Naive thymus-derived CD4-positive, alpha-beta T cell (primary cell): Measurements from ENCODE around the gene CNTN5. TPM values are rescaled to one million over a fixed set of nuclear protein-coding genes. Genes with fewer than 3 reads are reported as not detected.

Source experiments
- ATAC-seq: fragments of 150-1000 bp; cut with Tn5 transposase; 2 replicates; pipeline ENCODE4 v1.10.0; 2021; ENCODE audit warnings: mild to moderate bottlenecking, moderate library complexity
- CTCF ChIA-PET: fragments of 350-600 bp; sonication (Branson Sonifier 250); formaldehyde crosslinking; loops from one replicate; lab custom pipeline; 2021; ENCODE audit warnings: antibody characterized with exemption; lab: Charles Lee
- POLR2A ChIA-PET: fragments of 350-600 bp; sonication (Branson Sonifier 250); formaldehyde crosslinking; loops from one replicate; lab custom pipeline; 2021; ENCODE audit warnings: antibody characterized with exemption, inconsistent platforms; lab: Charles Lee
- DNase-seq, 9 donors: peaks; one replicate each; pipeline versions ENCODE4 v3.0.0 to v3.0.0-alpha.2; 2020 to 2022; ENCODE audit warnings: mixed read lengths in 1 of 9
- H3K27ac ChIP-seq: one replicate; pipeline ENCODE4 v1.7.0; 2013; ENCODE audit warnings: mild to moderate bottlenecking, low read depth, low read length, moderate library complexity
- H3K27me3 ChIP-seq, 2 donors: one replicate each; pipeline ENCODE4 v1.7.0; 2013; ENCODE audit warnings: low read length in 2 of 2, mild to moderate bottlenecking in 2 of 2, moderate library complexity in 2 of 2; ENCODE audit not compliant: control insufficient read depth in 2 of 2, insufficient read depth in 2 of 2
- H3K36me3 ChIP-seq, 3 experiments: 1 replicate in 2 of 3; 2 replicates in 1 of 3; pipeline ENCODE4 v1.7.0; 2013; ENCODE audit warnings: low read length in 3 of 3, mild to moderate bottlenecking in 3 of 3, moderate library complexity in 1 of 3; ENCODE audit not compliant: insufficient read depth in 3 of 3, control insufficient read depth in 2 of 3
- H3K4me1 ChIP-seq, 2 donors: one replicate each; pipeline ENCODE4 v1.7.0; 2013; ENCODE audit warnings: low read length in 2 of 2, mild to moderate bottlenecking in 2 of 2, moderate library complexity in 1 of 2; ENCODE audit not compliant: control insufficient read depth in 2 of 2, insufficient read depth in 2 of 2
- H3K4me3 ChIP-seq: 2 replicates; pipeline ENCODE4 v1.7.0; 2013; ENCODE audit warnings: mild to moderate bottlenecking, low read length
- H3K9me3 ChIP-seq, 3 experiments: 1 replicate in 2 of 3; 2 replicates in 1 of 3; pipeline ENCODE4 v1.7.0; 2013; ENCODE audit warnings: low read length in 3 of 3; ENCODE audit not compliant: control insufficient read depth in 2 of 3
- H3K27ac Mint-ChIP-seq, 9 donors: one replicate each; pipeline ENCODE4 v1.8.0; 2020 to 2022; ENCODE audit warnings: mixed read lengths in 9 of 9, mild to moderate bottlenecking in 8 of 9, moderate library complexity in 5 of 9, inconsistent platforms in 2 of 9
- H3K27me3 Mint-ChIP-seq, 5 donors: one replicate each; pipeline ENCODE4 v1.8.0; 2021 to 2022; ENCODE audit warnings: mixed read lengths in 5 of 5, mild to moderate bottlenecking in 1 of 5
- H3K36me3 Mint-ChIP-seq, 5 donors: one replicate each; pipeline ENCODE4 v1.8.0; 2020 to 2022; ENCODE audit warnings: mixed read lengths in 5 of 5, mild to moderate bottlenecking in 3 of 5, inconsistent platforms in 1 of 5
- H3K4me1 Mint-ChIP-seq, 7 donors: one replicate each; pipeline ENCODE4 v1.8.0; 2020 to 2022; ENCODE audit warnings: mixed read lengths in 7 of 7, mild to moderate bottlenecking in 3 of 7, inconsistent platforms in 1 of 7
- H3K4me3 Mint-ChIP-seq, 10 donors: one replicate each; pipeline ENCODE4 v1.8.0; 2020 to 2022; ENCODE audit warnings: mild to moderate bottlenecking in 10 of 10, mixed read lengths in 10 of 10, moderate library complexity in 6 of 10, inconsistent platforms in 2 of 10
- H3K9me3 Mint-ChIP-seq, 11 donors: one replicate each; pipeline ENCODE4 v1.8.0; 2020 to 2022; ENCODE audit warnings: mixed read lengths in 11 of 11, mild to moderate bottlenecking in 4 of 11, inconsistent platforms in 1 of 11, moderate library complexity in 1 of 11
- intact Hi-C, 2 donors: fragments of 100-400 bp; cut with micrococcal nuclease; formaldehyde crosslinking; loops; one replicate each; pipeline ENCODE4 v1.15.1; 2023
- polyA plus RNA-seq, 2 donors: library from polyadenylated mRNA; unstranded; fragments of 300-500 nt; fragmentation: Illumina TruSeq; gene quantifications; one replicate each; pipeline ENCODE4 v1.2.3, GENCODE V29; 2021
- total RNA-seq, 6 experiments: library from RNA in 5 of 6; stranded (reverse) in 5 of 6; gene quantifications; 1 replicate in 5 of 6; 2 replicates in 1 of 6; pipeline ENCODE4 v1.2.3 and lab custom pipeline; 2021 to 2026

Gene CNTN5
- total and polyA plus RNA-seq, 7 experiments from 2014 or later: not detected

DNA sequence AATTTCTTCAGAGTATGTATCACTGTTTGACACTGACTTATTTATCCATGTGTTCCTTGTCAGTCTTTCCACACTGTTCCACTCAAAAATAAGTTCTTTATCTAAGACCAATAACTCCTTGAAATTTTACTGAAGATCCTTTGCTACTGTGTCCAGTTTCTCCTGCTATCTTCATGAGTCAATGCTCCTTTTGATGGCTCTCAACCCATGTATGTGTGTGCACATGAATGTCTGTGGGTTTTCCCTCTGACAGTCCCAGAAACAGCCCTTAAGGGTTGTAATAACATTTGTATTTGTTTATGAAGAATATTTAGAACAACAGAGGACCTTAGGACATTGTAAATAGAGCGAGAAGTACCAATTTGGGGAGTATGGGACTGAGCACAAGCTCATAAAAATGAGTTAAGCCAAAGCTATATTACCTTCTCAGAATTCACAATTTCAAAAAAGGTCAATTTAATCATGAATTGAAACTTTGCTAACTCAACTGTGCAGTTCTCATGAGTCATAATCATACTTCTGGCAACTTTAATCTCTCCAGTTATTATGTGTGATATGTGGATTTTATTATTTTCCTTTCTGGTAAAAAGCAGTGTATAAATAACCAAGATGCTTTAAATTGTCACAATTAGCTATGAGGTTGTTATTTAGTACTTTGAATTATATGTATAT is 533.6 kb downstream of the CNTN5 start:
- Histone ChIP-seq H3K4me3 (no peak overlapping the region), H3K9me3 (no peaks in the 10 kb centered on the region), H3K27me3 (no peaks in the 10 kb centered on the region), H3K27ac (no peak overlapping the region), H3K36me3 (no peaks in the 10 kb centered on the region), H3K4me1 (no peaks in the 10 kb centered on the region)
- Mint-ChIP-seq H3K27me3 (no peaks in the 10 kb centered on the region), H3K9me3 (peaks cover 0 to 12% (median 0%) of the 10 kb centered on the region in 11 donors), H3K4me3 (no peak overlapping the region), H3K4me1 (no peaks in the 10 kb centered on the region), H3K27ac (no peak overlapping the region), H3K36me3 (no peaks in the 10 kb centered on the region)
- ATAC-seq: no peak
- POLR2A ChIA-PET: no interaction called here
- CTCF ChIA-PET: no interaction called here
- no peak for DNase-seq
- intact Hi-C loops: no loop called here

DNA sequence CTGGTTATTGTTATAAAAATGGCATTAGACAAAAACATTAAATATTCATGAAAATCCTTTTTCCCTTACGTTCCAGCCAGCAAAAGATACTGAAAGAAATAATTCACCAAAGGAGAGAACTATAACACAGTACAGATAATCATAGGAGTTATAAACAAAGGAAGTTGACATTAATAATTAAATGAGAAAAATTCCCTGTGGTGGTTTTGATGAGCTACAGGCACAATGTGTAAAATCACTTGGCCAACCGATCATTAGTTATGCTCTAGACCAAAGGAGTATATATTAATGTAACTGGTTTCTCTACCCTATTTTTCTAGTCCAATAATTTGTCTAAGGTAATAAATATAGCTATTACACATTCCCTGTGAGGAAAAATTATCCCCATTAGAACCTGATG is 534.7 kb downstream of the CNTN5 start:
- no peak overlapping the region for H3K4me3 Mint-ChIP-seq
- H3K27ac Mint-ChIP-seq: no peak overlapping the region
- ATAC-seq: no peak
- H3K4me1 Mint-ChIP-seq: no peaks in the 10 kb centered on the region
- no peaks in the 10 kb centered on the region for H3K4me1 ChIP-seq
- H3K27me3 ChIP-seq: no peaks in the 10 kb centered on the region
- no peak overlapping the region for H3K4me3 ChIP-seq
- no peaks in the 10 kb centered on the region for H3K9me3 ChIP-seq
- H3K27ac ChIP-seq: no peak overlapping the region
- CTCF ChIA-PET: no interaction called here
- no peaks in the 10 kb centered on the region for H3K36me3 ChIP-seq
- no peaks in the 10 kb centered on the region for H3K27me3 Mint-ChIP-seq
- POLR2A ChIA-PET: no interaction called here
- intact Hi-C loops: no loop called here
- no peak for DNase-seq
- H3K9me3 Mint-ChIP-seq: peaks cover 0 to 15% (median 0%) of the 10 kb centered on the region in 11 donors
- H3K36me3 Mint-ChIP-seq: no peaks in the 10 kb centered on the region

DNA sequence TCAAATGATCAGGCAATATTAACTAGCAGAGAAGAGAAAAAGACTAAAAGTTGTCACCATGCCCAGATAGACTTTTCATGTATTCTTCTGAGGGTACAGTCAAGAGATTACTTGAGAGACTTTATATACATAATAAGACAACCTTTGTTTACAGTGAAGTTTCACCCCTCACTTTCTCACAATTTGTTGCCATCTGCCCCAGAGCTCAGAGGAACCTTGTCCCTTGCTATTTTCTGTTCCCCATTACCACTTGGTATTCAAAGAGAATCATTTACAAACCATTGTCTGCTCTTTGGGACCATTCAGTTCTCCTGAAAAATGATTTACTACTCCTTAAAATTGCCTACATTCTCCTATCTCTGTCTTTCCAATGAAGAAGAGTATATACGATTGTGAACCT is 544.6 kb downstream of the CNTN5 start:
- Mint-ChIP-seq H3K27me3 (no peaks in the 10 kb centered on the region), H3K4me1 (no peaks in the 10 kb centered on the region), H3K4me3 (no peak overlapping the region), H3K36me3 (no peaks in the 10 kb centered on the region), H3K9me3 (peaks cover 0 to 21% (median 5%) of the 10 kb centered on the region in 11 donors), H3K27ac (no peak overlapping the region)
- DNase-seq: no peak
- no peaks in the 10 kb centered on the region for H3K27me3 ChIP-seq
- CTCF ChIA-PET: no interaction called here
- POLR2A ChIA-PET: no interaction called here
- intact Hi-C loops: no loop called here
- H3K4me3 ChIP-seq: no peak overlapping the region
- no peaks in the 10 kb centered on the region for H3K9me3 ChIP-seq
- H3K27ac ChIP-seq: no peak overlapping the region
- H3K4me1 ChIP-seq: no peaks in the 10 kb centered on the region
- H3K36me3 ChIP-seq: no peaks in the 10 kb centered on the region
- no peak for ATAC-seq

DNA sequence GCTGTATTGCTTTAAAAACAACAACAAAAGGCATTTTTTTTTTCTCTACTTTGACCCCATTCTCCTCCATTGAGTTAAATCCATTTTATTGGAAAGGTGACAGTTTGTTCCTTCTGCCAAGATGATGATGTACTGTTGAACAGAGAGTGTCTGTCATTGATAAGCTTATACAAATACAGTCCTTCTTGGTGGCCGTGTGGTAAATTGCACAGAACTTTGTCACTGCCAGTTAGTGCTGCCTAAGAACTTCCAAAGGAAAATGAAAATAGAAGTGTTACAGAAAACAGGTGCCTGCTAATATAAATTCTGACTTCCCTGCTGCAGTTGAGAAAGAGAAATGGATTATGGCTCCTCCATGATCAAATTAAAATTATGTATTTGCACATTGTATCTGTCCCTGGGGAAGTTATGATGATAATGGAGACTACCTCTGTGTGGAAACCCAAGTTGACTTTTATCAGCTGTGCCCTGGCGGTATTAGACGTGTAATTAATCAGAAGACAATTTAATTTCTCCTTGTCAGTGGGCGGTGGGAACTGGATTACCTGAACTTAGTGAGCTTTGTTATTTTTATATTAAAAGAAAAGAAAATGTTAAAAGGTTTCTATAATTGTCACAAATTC is 546.7 kb downstream of the CNTN5 start:
- peaks cover 2 to 14% (median 6%) of the 10 kb centered on the region in 11 donors for H3K9me3 Mint-ChIP-seq
- ATAC-seq: no peak
- no peaks in the 10 kb centered on the region for H3K27me3 ChIP-seq
- no peaks in the 10 kb centered on the region for H3K4me1 ChIP-seq
- no peak overlapping the region for H3K4me3 ChIP-seq
- no peaks in the 10 kb centered on the region for H3K36me3 ChIP-seq
- POLR2A ChIA-PET: no interaction called here
- CTCF ChIA-PET: no interaction called here
- H3K4me3 Mint-ChIP-seq: no peak overlapping the region
- no peaks in the 10 kb centered on the region for H3K36me3 Mint-ChIP-seq
- H3K27ac Mint-ChIP-seq: no peak overlapping the region
- H3K9me3 ChIP-seq: no peaks in the 10 kb centered on the region
- no peaks in the 10 kb centered on the region for H3K4me1 Mint-ChIP-seq
- no peak overlapping the region for H3K27ac ChIP-seq
- no peak for DNase-seq
- intact Hi-C loops: no loop called here
- no peaks in the 10 kb centered on the region for H3K27me3 Mint-ChIP-seq

- Histone ChIP-seq H3K36me3 (no peaks in the 10 kb centered on the region), H3K27ac (no peak overlapping the region), H3K4me1 (no peaks in the 10 kb centered on the region), H3K4me3 (no peak overlapping the region), H3K9me3 (no peaks in the 10 kb centered on the region), H3K27me3 (no peaks in the 10 kb centered on the region)
- peaks cover 0 to 7% (median 4%) of the 10 kb centered on the region in 11 donors for H3K9me3 Mint-ChIP-seq
- no peak for ATAC-seq
- intact Hi-C loops: no loop called here
- H3K4me3 Mint-ChIP-seq: no peak overlapping the region
- H3K27me3 Mint-ChIP-seq: no peaks in the 10 kb centered on the region
- POLR2A ChIA-PET: no interaction called here
- no peaks in the 10 kb centered on the region for H3K4me1 Mint-ChIP-seq
- no peak for DNase-seq
- CTCF ChIA-PET: no interaction called here
- no peak overlapping the region for H3K27ac Mint-ChIP-seq
- H3K36me3 Mint-ChIP-seq: no peaks in the 10 kb centered on the region
These were observed 548.1 kb downstream of the CNTN5 start for GRCh38 chr11:99568808-99569207.

GRCh38 chr11:99571094-99571493 is 550.3 kb downstream of the CNTN5 start:
- Mint-ChIP-seq H3K9me3 (peaks cover 3 to 20% (median 9%) of the 10 kb centered on the region in 11 donors), H3K36me3 (no peaks in the 10 kb centered on the region), H3K4me1 (no peaks in the 10 kb centered on the region), H3K27ac (no peak overlapping the region), H3K27me3 (no peaks in the 10 kb centered on the region), H3K4me3 (no peak overlapping the region)
- Histone ChIP-seq H3K36me3 (no peaks in the 10 kb centered on the region), H3K27me3 (no peaks in the 10 kb centered on the region), H3K4me3 (no peak overlapping the region), H3K9me3 (no peaks in the 10 kb centered on the region), H3K27ac (no peak overlapping the region), H3K4me1 (no peaks in the 10 kb centered on the region)
- DNase-seq (no peak), ATAC-seq (no peak)
- intact Hi-C loops: no loop called here
- POLR2A ChIA-PET: no interaction called here
- CTCF ChIA-PET: no interaction called here

DNA sequence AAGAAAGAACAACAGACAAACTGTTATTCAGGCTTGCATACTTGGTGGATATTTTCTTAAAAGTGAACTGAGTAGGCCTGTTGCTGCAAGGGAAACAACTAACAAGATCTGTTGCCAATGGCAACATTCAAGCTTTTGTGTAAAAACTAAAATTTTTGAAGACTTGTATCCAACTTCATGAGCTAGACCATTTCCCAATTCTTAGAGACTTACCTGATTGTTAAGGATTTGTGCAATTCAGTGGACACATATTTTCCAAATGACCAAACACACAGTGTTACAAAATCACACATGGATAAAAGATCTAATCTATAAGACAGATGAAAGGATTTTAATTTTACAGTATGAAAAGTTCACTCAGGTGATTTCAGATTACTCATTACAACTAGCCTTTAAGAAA is 564.1 kb downstream of the CNTN5 start:
- POLR2A ChIA-PET: no interaction called here

More for the DNA sequence above, 564.1 kb downstream of the CNTN5 start:
- no peaks in the 10 kb centered on the region for H3K4me1 ChIP-seq
- H3K4me3 ChIP-seq: no peak overlapping the region
- H3K36me3 ChIP-seq: no peaks in the 10 kb centered on the region
- H3K36me3 Mint-ChIP-seq: no peaks in the 10 kb centered on the region
- H3K27me3 ChIP-seq: no peaks in the 10 kb centered on the region
- no peaks in the 10 kb centered on the region for H3K9me3 ChIP-seq
- CTCF ChIA-PET: no interaction called here
- H3K27me3 Mint-ChIP-seq: no peaks in the 10 kb centered on the region
- peaks cover 0 to 15% (median 9%) of the 10 kb centered on the region in 11 donors for H3K9me3 Mint-ChIP-seq
- H3K4me3 Mint-ChIP-seq: no peak overlapping the region
- H3K27ac ChIP-seq: no peak overlapping the region
- intact Hi-C loops: no loop called here
- ATAC-seq (no peak), DNase-seq (no peak)
- H3K27ac Mint-ChIP-seq: no peak overlapping the region
- no peaks in the 10 kb centered on the region for H3K4me1 Mint-ChIP-seq
